Spleen (tissue), 11 donors: ENCODE results near the gene NRN1L. TPM values are rescaled to one million over a fixed set of nuclear protein-coding genes. Genes with fewer than 3 reads are reported as not detected.

Experiments used
- DNase-seq: peaks from one replicate; pipeline ENCODE4 v3.0.0-alpha.2; 2020
- H3K27ac ChIP-seq, 8 donors: fragments of 200-600 bp; sonication (generic) in 7 of 8; 1 replicate in 4 of 8; 2 replicates in 4 of 8; pipeline versions ENCODE4 v1.5.0 to v1.8.0; 2016 to 2021; ENCODE audit warnings: inconsistent platforms in 4 of 8, mild to moderate bottlenecking in 4 of 8, moderate library complexity in 1 of 8
- H3K27me3 ChIP-seq, 7 donors: fragments of 200-600 bp; sonication (generic) in 6 of 7; replicated peaks in 1 of 7; 1 replicate in 4 of 7; 2 replicates in 3 of 7; pipeline versions ENCODE4 v1.5.0 to v1.8.0; 2016 to 2021; ENCODE audit warnings: inconsistent platforms in 3 of 7, mild to moderate bottlenecking in 1 of 7
- H3K36me3 ChIP-seq, 6 donors: fragments of 200-600 bp; sonication (generic) in 5 of 6; 1 replicate in 4 of 6; 2 replicates in 2 of 6; pipeline versions ENCODE4 v1.5.0 to v1.8.0; 2016 to 2021; ENCODE audit warnings: inconsistent platforms in 2 of 6
- H3K4me1 ChIP-seq, 6 donors: fragments of 200-600 bp; sonication (generic) in 5 of 6; 1 replicate in 3 of 6; 2 replicates in 3 of 6; pipeline versions ENCODE4 v1.5.0 to v1.8.0; 2016 to 2021; ENCODE audit warnings: inconsistent platforms in 3 of 6
- H3K4me3 ChIP-seq, 8 donors: fragments of 200-600 bp; sonication (generic) in 7 of 8; 1 replicate in 4 of 8; 2 replicates in 4 of 8; pipeline versions ENCODE4 v1.5.0 to v1.8.0; 2016 to 2021; ENCODE audit warnings: inconsistent platforms in 4 of 8, mild to moderate bottlenecking in 4 of 8, moderate library complexity in 2 of 8
- H3K9me3 ChIP-seq, 8 donors: fragments of 200-600 bp; sonication (generic) in 7 of 8; 1 replicate in 4 of 8; 2 replicates in 4 of 8; pipeline versions ENCODE4 v1.5.0 to v1.8.0; 2016 to 2021; ENCODE audit warnings: inconsistent platforms in 4 of 8
- POLR2A ChIP-seq, 3 donors: fragments of 450-650 bp; IDR thresholded peaks; one replicate each; pipeline ENCODE4 v1.5.1; 2017; ENCODE audit warnings: antibody characterized with exemption in 3 of 3, mild to moderate bottlenecking in 1 of 3
- POLR2AphosphoS5 ChIP-seq, 3 donors: sonication (generic); formaldehyde crosslinking; IDR thresholded peaks; one replicate each; pipeline ENCODE4 v1.5.1; 2017; ENCODE audit warnings: antibody characterized with exemption in 3 of 3
- WGBS, 5 donors: extraction: QIAGEN DNeasy Blood & Tissue Kit in 3 of 5; methylation state at CpG; one replicate each; pipeline versions ENCODE4 v1.1.5 to v1.1.7; 2013 to 2018; 5-methylcytosine and 5-hydroxymethylcytosine counted together
- intact Hi-C: fragments of 100-400 bp; cut with DNase I; formaldehyde crosslinking; loops from one replicate; pipeline ENCODE4 v1.15.0; 2023; ENCODE audit warnings: low total_unique reads
- polyA plus RNA-seq, 3 donors: library from polyadenylated mRNA; stranded (reverse); fragments of 200-250 nt; gene quantifications; one replicate each; pipeline ENCODE4 v1.2.1, GENCODE V29; 2013
- total RNA-seq, 7 donors: library from RNA; depleted of rRNA in 3 of 7; stranded (reverse); fragments of >200 nt in 3 of 7; fragmentation: NEBNext Ultra II Directional in 4 of 7; extraction: Animal tissue kit (Norgen Biotek cat#: 25700) in 4 of 7; gene quantifications; one replicate each; pipeline versions ENCODE4 v1.1.0 to v1.2.1, GENCODE V29; 2016 to 2021
- TF ChIP-seq, protein P1 (sequence below), 11 experiments: fragments of 200-600 bp in 7 of 11; fragments of 450-650 bp in 4 of 11; sonication (generic) in 4 of 11; IDR thresholded peaks in 8 of 11; conservative IDR thresholded peaks in 3 of 11; 1 replicate in 7 of 11; 2 replicates in 4 of 11; pipeline versions ENCODE4 v1.4.0 to v1.8.0; 2016 to 2021; ENCODE audit warnings: antibody characterized with exemption in 11 of 11, inconsistent platforms in 4 of 11, mild to moderate bottlenecking in 1 of 11
- donor health status: healthy with polysubstance abuse.
- donor health status: DM: no; HTN: no; CAD: no; lungs with moderate emphysema.
- donor health status: DM: no; HTN: no; CAD: no.
- donor health status: Bipolar disorder and iron deficiency.
- donor health status: healthy.
- donor health status: DM: no; HTN: no; CAD: no.
- donor health status: DM: yes; HTN: yes; CAD: no.

The NRN1L gene
- total and polyA plus RNA-seq, 10 donors = 0.60 to 6.2 (median 3.0) TPM; not detected in 2

DNA sequence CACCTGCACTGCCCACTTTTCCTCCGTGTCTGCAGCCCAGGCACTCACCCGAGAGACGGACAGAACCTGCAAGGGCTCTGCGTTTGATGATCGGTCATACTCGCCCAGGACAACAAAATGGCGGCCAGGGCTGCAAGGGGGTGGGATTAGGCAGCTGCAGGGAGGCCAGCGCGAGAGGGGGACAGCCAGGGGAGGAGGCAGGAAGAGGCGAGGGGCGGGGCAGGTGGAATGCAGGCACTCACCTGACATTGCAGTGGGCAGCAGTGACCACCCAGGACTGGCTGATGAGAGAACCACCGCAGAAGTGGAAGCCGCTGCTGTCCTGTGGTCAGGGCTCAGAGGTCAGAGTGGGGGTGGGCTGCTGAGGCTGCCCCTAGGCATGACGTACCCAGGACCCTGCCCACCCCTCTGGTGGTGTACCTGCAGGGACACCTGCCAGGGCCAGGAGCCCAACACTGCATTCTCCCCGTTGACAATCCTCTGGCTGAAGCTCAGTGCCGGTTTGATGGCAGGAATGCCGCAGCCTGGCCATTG is 46.1 kb downstream of the NRN1L start:
- TF ChIP-seq, protein P1, sequence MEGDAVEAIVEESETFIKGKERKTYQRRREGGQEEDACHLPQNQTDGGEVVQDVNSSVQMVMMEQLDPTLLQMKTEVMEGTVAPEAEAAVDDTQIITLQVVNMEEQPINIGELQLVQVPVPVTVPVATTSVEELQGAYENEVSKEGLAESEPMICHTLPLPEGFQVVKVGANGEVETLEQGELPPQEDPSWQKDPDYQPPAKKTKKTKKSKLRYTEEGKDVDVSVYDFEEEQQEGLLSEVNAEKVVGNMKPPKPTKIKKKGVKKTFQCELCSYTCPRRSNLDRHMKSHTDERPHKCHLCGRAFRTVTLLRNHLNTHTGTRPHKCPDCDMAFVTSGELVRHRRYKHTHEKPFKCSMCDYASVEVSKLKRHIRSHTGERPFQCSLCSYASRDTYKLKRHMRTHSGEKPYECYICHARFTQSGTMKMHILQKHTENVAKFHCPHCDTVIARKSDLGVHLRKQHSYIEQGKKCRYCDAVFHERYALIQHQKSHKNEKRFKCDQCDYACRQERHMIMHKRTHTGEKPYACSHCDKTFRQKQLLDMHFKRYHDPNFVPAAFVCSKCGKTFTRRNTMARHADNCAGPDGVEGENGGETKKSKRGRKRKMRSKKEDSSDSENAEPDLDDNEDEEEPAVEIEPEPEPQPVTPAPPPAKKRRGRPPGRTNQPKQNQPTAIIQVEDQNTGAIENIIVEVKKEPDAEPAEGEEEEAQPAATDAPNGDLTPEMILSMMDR (IDR thresholded peaks at IDR 0.05 in 8 of 11, conservative IDR thresholded peaks at IDR 0.05 in 3 of 11) = no peak
- peak in 1 of 3 donors; percentile 68 for TF ChIP-seq POLR2AphosphoS5 (IDR thresholded peaks at IDR 0.05)
- no peak for TF ChIP-seq POLR2A (IDR thresholded peaks at IDR 0.05)
- H3K27ac ChIP-seq = peak overlapping the region in 1 of 8 donors; percentile 30
- peaks cover 14 to 58% (median 35%) of the 10 kb centered on the region in 6 donors for H3K4me1 ChIP-seq
- no peak overlapping the region for H3K4me3 ChIP-seq
- H3K36me3 ChIP-seq = peaks cover 0 to 98% (median 61%) of the 10 kb centered on the region in 6 donors
- no peaks in the 10 kb centered on the region for H3K27me3 ChIP-seq
- no peaks in the 10 kb centered on the region for H3K9me3 ChIP-seq
- peak; percentile 71 for DNase-seq
- 92 to 96% (median 93%) methylated on average over 15 to 17 of the region's 17 CpGs for WGBS, 5 donors
- intact Hi-C loops = loop anchor here (10.0 kb wide), 1 partner anchor 86 kb away; the partner anchor contains the start of genes CENPT, NUTF2 and THAP11

DNA sequence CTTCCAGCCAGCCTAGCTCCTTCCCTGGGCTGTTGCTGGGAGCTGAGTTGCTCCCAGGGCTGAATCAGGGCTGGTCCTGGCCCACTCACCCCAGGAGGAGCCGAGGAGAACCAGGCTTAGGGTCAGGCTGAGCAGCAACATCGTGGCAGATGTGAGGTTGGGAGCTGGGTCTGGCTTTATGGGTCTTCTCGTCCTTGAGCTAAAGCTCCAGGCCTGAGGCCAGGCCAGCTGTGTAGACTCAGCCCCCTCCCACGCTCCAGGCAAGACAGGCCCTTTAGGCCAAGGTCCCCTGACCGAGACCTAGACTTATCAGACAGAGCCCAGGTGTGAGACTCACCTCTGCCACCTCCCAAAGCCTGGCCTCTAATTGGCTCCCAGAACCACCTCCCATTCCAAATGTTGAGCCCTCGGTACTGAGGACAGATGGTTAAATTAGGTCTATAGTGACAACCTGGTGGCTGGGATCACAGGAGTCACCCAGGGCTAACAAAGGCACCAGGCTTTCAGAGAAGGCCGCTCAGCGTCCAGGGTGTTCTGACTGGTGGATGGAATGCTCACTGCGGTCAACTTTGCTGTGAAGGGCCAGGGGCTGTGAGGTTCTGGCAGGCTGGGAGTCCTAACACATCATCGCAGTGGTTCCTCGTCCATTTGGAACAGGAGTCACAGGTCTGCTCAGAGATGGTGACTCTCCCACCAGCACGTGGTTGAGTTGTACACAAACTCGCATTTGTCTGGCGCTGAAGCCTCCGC is 47.2 kb downstream of the NRN1L start, which contains the start of gene CTRL:
TSS of gene CTRL (minus strand) at position 151 of the 750 bp plus-strand sequence. CDS start at position 141, 10 bp downstream.
- Histone ChIP-seq H3K36me3 (peaks cover 0 to 87% (median 61%) of the 10 kb centered on the region in 6 donors), H3K27ac (peak within 1 kb of the TSS in 1 of 8 donors; percentile 30), H3K9me3 (no peaks in the 10 kb centered on the region), H3K4me1 (peaks cover 10 to 50% (median 26%) of the 10 kb centered on the region in 6 donors), H3K4me3 (no peak within 1 kb of the TSS), H3K27me3 (no peaks in the 10 kb centered on the region)
- TF ChIP-seq POLR2A (IDR thresholded peaks at IDR 0.05) (no peak), POLR2AphosphoS5 (IDR thresholded peaks at IDR 0.05) (peak in 2 of 3 donors; percentile 22 to 53)
- TF ChIP-seq, protein P1 (IDR thresholded peaks at IDR 0.05 in 8 of 11, conservative IDR thresholded peaks at IDR 0.05 in 3 of 11) = no peak
- 89 to 92% (median 91%) methylated on average over 12 to 15 of the region's 15 CpGs for WGBS, 5 donors
- intact Hi-C loops = loop anchor here (10.0 kb wide), 1 partner anchor 87 kb away; the partner anchor contains the start of genes CENPT, NUTF2 and THAP11
- no peak for DNase-seq

DNA sequence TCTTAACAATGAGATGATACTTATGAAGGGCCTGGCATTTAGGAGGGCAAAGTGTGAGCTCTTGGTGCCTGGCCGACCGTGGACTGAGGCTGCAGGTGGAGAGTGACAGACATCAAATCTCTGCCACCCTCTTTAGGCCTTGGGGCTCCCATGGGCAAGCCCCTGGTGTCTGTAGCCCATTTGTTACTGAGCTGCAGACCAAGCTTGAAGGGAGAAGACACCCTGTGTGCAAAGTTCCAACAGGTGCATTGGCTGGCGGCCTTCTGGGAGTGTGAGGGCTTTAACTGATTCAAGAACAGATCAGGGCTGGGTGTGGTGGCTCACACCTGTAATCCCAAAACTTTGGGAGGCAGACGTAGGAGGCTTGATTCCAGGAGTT is 47.8 kb downstream of the NRN1L start:
- H3K27ac ChIP-seq = no peak overlapping the region
- TF ChIP-seq, protein P1 (IDR thresholded peaks at IDR 0.05 in 8 of 11, conservative IDR thresholded peaks at IDR 0.05 in 3 of 11) = no peak
- TF ChIP-seq POLR2A (IDR thresholded peaks at IDR 0.05) (no peak), POLR2AphosphoS5 (IDR thresholded peaks at IDR 0.05) (peak in 1 of 3 donors; percentile 38)
- peak; percentile 59 for DNase-seq
- no peaks in the 10 kb centered on the region for H3K27me3 ChIP-seq
- H3K9me3 ChIP-seq = no peaks in the 10 kb centered on the region
- intact Hi-C loops = loop anchor here (10.0 kb wide), 1 partner anchor 88 kb away; the partner anchor contains the start of genes CENPT, NUTF2 and THAP11
- WGBS, 5 donors = 90 to 98% (median 97%) methylated on average over 3 to 4 of the region's 4 CpGs
- no peak overlapping the region for H3K4me3 ChIP-seq
- H3K4me1 ChIP-seq = peaks cover 13 to 50% (median 28%) of the 10 kb centered on the region in 6 donors
- H3K36me3 ChIP-seq = peaks cover 0 to 81% (median 59%) of the 10 kb centered on the region in 6 donors
